HEK293 (cell line): ENCODE measurements around the gene HEG1.
A peak's percentile ranks its signal among the peaks of the same experiment; 100 is the strongest.

Experiments used
- CTCF ChIA-PET: fragments of 350-600 bp; formaldehyde crosslinking; extraction: SDS; loops from one replicate; lab custom pipeline; 2021; ENCODE audit warnings: antibody characterized with exemption; lab: Yijun Ruan, JAX
- POLR2A ChIA-PET: fragments of 300-600 bp; formaldehyde crosslinking; extraction: SDS; loops from one replicate; lab custom pipeline; 2020; ENCODE audit warnings: antibody characterized with exemption, inconsistent platforms; lab: Yijun Ruan, JAX
- H3K27ac ChIP-seq: fragments of 200-500 bp; sonication (Bioruptor generic); 2 replicates; pipeline ENCODE4 v1.5.1; 2014; ENCODE audit warnings: low read depth, low read length, control low read depth, inconsistent platforms; ENCODE audit errors: extremely low read depth
- H3K36me3 ChIP-seq, 2 experiments: fragments of 200-500 bp in 1 of 2; sonication (Bioruptor generic) in 1 of 2; 1 replicate in 1 of 2; 2 replicates in 1 of 2; pipeline ENCODE4 v1.5.1; 2014 to 2017; ENCODE audit warnings: inconsistent platforms in 2 of 2, low read length in 2 of 2; ENCODE audit not compliant: control insufficient read depth in 2 of 2, insufficient read depth in 1 of 2
- H3K4me1 ChIP-seq: fragments of 200-500 bp; sonication (Bioruptor generic); 2 replicates; pipeline ENCODE4 v1.5.1; 2014; ENCODE audit warnings: mild to moderate bottlenecking, low read length, inconsistent platforms; ENCODE audit not compliant: control insufficient read depth, insufficient read depth
- H3K4me3 ChIP-seq: 2 replicates; pipeline ENCODE4 v1.5.1; 2011; ENCODE audit warnings: low read depth, mild to moderate bottlenecking, control low read depth, low read length, moderate library complexity
- H3K9me3 ChIP-seq: fragments of 200-500 bp; sonication (Bioruptor generic); 2 replicates; pipeline ENCODE4 v1.5.1; 2014; ENCODE audit warnings: low read depth, low read length, inconsistent platforms; ENCODE audit not compliant: control insufficient read depth, insufficient read depth
- GFI1B ChIP-seq: fragments of 450-650 bp; formaldehyde crosslinking; IDR thresholded peaks from 2 replicates; pipeline ENCODE4 v1.5.1; 2016; ENCODE audit warnings: missing biosample characterization, missing genetic modification characterization
- GLIS1 ChIP-seq: fragments of 450-650 bp; formaldehyde crosslinking; IDR thresholded peaks from 2 replicates; pipeline ENCODE4 v1.5.1; 2016; ENCODE audit warnings: missing biosample characterization, missing genetic modification characterization
- HOXD13 ChIP-seq: sonication (generic); formaldehyde crosslinking; IDR thresholded peaks from 2 replicates; pipeline ENCODE4 v1.8.0; 2022; ENCODE audit warnings: missing genetic modification reagents, borderline replicate concordance
- KLF1 ChIP-seq: fragments of 450-650 bp; formaldehyde crosslinking; IDR thresholded peaks from 2 replicates; pipeline ENCODE4 v1.5.1; 2016; ENCODE audit warnings: missing biosample characterization, missing genetic modification characterization
- KLF10 ChIP-seq: fragments of 450-650 bp; IDR thresholded peaks from 2 replicates; pipeline ENCODE4 v1.5.1; 2018; ENCODE audit warnings: missing biosample characterization, mild to moderate bottlenecking, missing genetic modification characterization
- OVOL3 ChIP-seq: fragments of 450-650 bp; formaldehyde crosslinking; IDR thresholded peaks from 2 replicates; pipeline ENCODE4 v1.5.1; 2016; ENCODE audit warnings: missing biosample characterization, missing genetic modification characterization
- SETDB1 ChIP-seq: IDR thresholded peaks from one replicate; pipeline ENCODE4 v1.6.1; 2017; ENCODE audit warnings: mild to moderate bottlenecking, low read length, moderate library complexity, mixed read lengths; ENCODE audit not compliant: insufficient read length
- TRIM28 ChIP-seq: IDR thresholded peaks from 2 replicates; pipeline ENCODE4 v1.6.1; 2011; ENCODE audit warnings: low read length, control low read depth, borderline replicate concordance
- ZBTB1 ChIP-seq: fragments of 450-650 bp; formaldehyde crosslinking; IDR thresholded peaks from 2 replicates; pipeline ENCODE4 v1.5.1; 2016; ENCODE audit warnings: missing biosample characterization, missing genetic modification characterization
- ZBTB10 ChIP-seq: fragments of 450-650 bp; formaldehyde crosslinking; IDR thresholded peaks from 2 replicates; pipeline ENCODE4 v1.5.1; 2016; ENCODE audit warnings: missing biosample characterization, missing genetic modification characterization
- ZFHX2 ChIP-seq: fragments of 450-650 bp; formaldehyde crosslinking; conservative IDR thresholded peaks from 2 replicates; pipeline ENCODE4 v1.5.1; 2016; ENCODE audit warnings: missing biosample characterization, missing genetic modification characterization
- ZNF274 ChIP-seq, 2 experiments: fragments of 200-500 bp in 1 of 2; fragments of 450-650 bp in 1 of 2; sonication (Bioruptor generic) in 1 of 2; formaldehyde crosslinking in 1 of 2; IDR thresholded peaks; 2 replicates each; pipeline versions ENCODE4 v1.5.1 to v1.6.1; 2014 to 2016; ENCODE audit warnings: borderline replicate concordance in 1 of 2, inconsistent platforms in 1 of 2, low read length in 1 of 2, missing biosample characterization in 1 of 2, missing genetic modification characterization in 1 of 2
- ZNF488 ChIP-seq: fragments of 450-650 bp; formaldehyde crosslinking; IDR thresholded peaks from 2 replicates; pipeline ENCODE4 v1.5.1; 2016; ENCODE audit warnings: missing biosample characterization, missing genetic modification characterization
- ZNF513 ChIP-seq: fragments of 450-650 bp; IDR thresholded peaks from 2 replicates; pipeline ENCODE4 v1.5.1; 2018; ENCODE audit warnings: missing biosample characterization, missing genetic modification characterization
- ZNF514 ChIP-seq: fragments of 450-650 bp; formaldehyde crosslinking; IDR thresholded peaks from 2 replicates; pipeline ENCODE4 v1.5.1; 2016; ENCODE audit warnings: missing biosample characterization, missing genetic modification characterization
- ZNF624 ChIP-seq: fragments of 450-650 bp; formaldehyde crosslinking; IDR thresholded peaks from 2 replicates; pipeline ENCODE4 v1.5.1; 2017; ENCODE audit warnings: missing biosample characterization, missing genetic modification characterization
- ZNF629 ChIP-seq: fragments of 450-650 bp; formaldehyde crosslinking; IDR thresholded peaks from 2 replicates; pipeline ENCODE4 v1.5.1; 2017; ENCODE audit warnings: missing biosample characterization, missing genetic modification characterization
- ZNF837 ChIP-seq: fragments of 450-650 bp; formaldehyde crosslinking; IDR thresholded peaks from 2 replicates; pipeline ENCODE4 v1.5.1; 2016; ENCODE audit warnings: missing biosample characterization, missing genetic modification characterization
- ZSCAN18 ChIP-seq: fragments of 450-650 bp; formaldehyde crosslinking; IDR thresholded peaks from 2 replicates; pipeline ENCODE4 v1.5.1; 2016; ENCODE audit warnings: missing biosample characterization, missing genetic modification characterization
- ZSCAN23 ChIP-seq: fragments of 450-650 bp; formaldehyde crosslinking; IDR thresholded peaks from 2 replicates; pipeline ENCODE4 v1.5.1; 2016; ENCODE audit warnings: missing biosample characterization, missing genetic modification characterization

HEG1 gene

GRCh38 chr3:125039131-125040100, 16.4 kb downstream of the HEG1 start (continued):
- TF ChIP-seq KLF1 (tag by site-specific recombination) (no peak), KLF10 (no peak), ZNF624 (no peak)

- Histone ChIP-seq H3K27ac (no peak overlapping the region), H3K36me3 (no peaks in the 10 kb centered on the region; a peak in 1 of 3 replicates), H3K9me3 (no peaks in the 10 kb centered on the region), H3K4me3 (no peak overlapping the region), H3K4me1 (peaks cover 7% of the 10 kb centered on the region)
- POLR2A ChIA-PET = no interaction called here
- no peak for TF ChIP-seq ZBTB10 (tag by site-specific recombination)
- no peak for TF ChIP-seq ZFHX2
- TF ChIP-seq ZBTB1 (tag by site-specific recombination) = no peak
- TF ChIP-seq ZNF514 (tag by site-specific recombination) = no peak
- TF ChIP-seq OVOL3 = no peak
- no peak for TF ChIP-seq ZSCAN18 (tag by site-specific recombination)
- no peak for TF ChIP-seq ZNF629 (tag by site-specific recombination)
- CTCF ChIA-PET = interaction anchor here (0.6 to 0.8 kb wide), 2 partner anchors 129 to 401 kb away, joined by 3 to 4 read pairs; no protein-coding TSS in a partner anchor
These were observed 18.2 kb downstream of the HEG1 start for GRCh38 chr3:125037498-125038150.

GRCh38 chr3:125035217-125035616, 20.6 kb downstream of the HEG1 start:
- no peaks in the 10 kb centered on the region; a peak in 1 of 3 replicates for H3K36me3 ChIP-seq
- H3K9me3 ChIP-seq = no peaks in the 10 kb centered on the region
- peaks cover 7% of the 10 kb centered on the region for H3K4me1 ChIP-seq
- H3K27ac ChIP-seq = no peak overlapping the region
- TF ChIP-seq SETDB1 = peak; percentile 67
- TF ChIP-seq TRIM28 = peak; percentile 29; the same call in 1 of the 2 replicates
- no peak for TF ChIP-seq GLIS1
- POLR2A ChIA-PET = no interaction called here
- CTCF ChIA-PET = no interaction called here
- H3K4me3 ChIP-seq = no peak overlapping the region

GRCh38 chr3:125033616-125034015, 22.2 kb downstream of the HEG1 start:
- ChIA-PET POLR2A (no interaction called here), CTCF (no interaction called here)
- H3K27ac ChIP-seq = no peak overlapping the region
- no peak for TF ChIP-seq HOXD13 (CRISPR knock-in tag)
- no peak for TF ChIP-seq ZSCAN23
- TF ChIP-seq ZNF488 (tag by site-specific recombination) = no peak
- no peak for TF ChIP-seq ZNF513
- no peak for TF ChIP-seq ZNF274 (IDR thresholded peaks at IDR 0.05; ENCODE audit: low read length)
- TF ChIP-seq ZNF274 (tag by site-specific recombination; IDR thresholded peaks at IDR 0.05; ENCODE audit: borderline replicate concordance) = no peak
- no peak for TF ChIP-seq GFI1B (tag by site-specific recombination)
- TF ChIP-seq ZNF837 (tag by site-specific recombination) = no peak
- H3K4me3 ChIP-seq = no peak overlapping the region
- no peaks in the 10 kb centered on the region for H3K9me3 ChIP-seq
- no peaks in the 10 kb centered on the region for H3K4me1 ChIP-seq
- peaks cover 0 to 8% of the 10 kb centered on the region in 2 experiments; a peak in 2 of 3 replicates for H3K36me3 ChIP-seq
